Measurements from ENCODE around the gene CLPX. TPM values are rescaled to one million over a fixed set of nuclear protein-coding genes. Genes with fewer than 3 reads are reported as not detected.
"Not testable (repeated sequence)": the region's sequence is repeated elsewhere in the genome, so short reads cannot be mapped to it uniquely, and the experiment has no call there.

The CLPX gene
- total and polyA plus RNA-seq, 9 of the 15 experiments (the other 6 are each of a cell fraction or from before 2014, with no cell fraction given): 11.2 to 83.3 (median 51.3) TPM

DNA sequence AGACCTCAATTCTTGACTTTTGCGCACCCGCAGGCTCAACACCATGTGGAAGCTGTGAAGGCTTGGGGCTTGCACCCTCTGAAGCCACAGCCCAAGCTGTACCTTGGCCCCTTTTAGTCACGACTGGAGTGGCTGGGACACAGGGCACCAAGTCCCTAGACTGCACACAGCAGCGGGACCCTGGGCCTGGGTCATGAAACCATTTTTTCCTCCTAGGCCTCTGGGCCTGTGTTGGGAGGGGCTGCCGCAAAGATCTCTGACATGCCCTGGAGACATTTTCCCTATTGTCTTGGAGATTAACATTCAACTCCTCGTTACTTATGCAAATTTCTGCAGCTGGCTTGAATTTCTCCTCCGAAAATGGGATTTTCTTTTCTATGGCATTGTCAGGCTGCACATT is 48.1 kb downstream of the CLPX start:
- H3K9me1 ChIP-seq (ENCODE audit: control insufficient read depth, insufficient read depth, low read length); ATAC-seq; H2AFZ ChIP-seq (ENCODE audit: low read depth, low read length); CTCF ChIA-PET (ENCODE audit: low intra/inter-chr PET ratio); H3K27me3 ChIP-seq (ENCODE audit: control insufficient read depth in 2 of 2, insufficient read depth in 2 of 2, low read length in 2 of 2); FAIRE-seq; BruUV-seq (replicated peaks); DNase-seq (ENCODE audit: extremely low read depth in 1 of 4, low spot score in 3 of 4); intact Hi-C loops (cut with micrococcal nuclease); H3K36me3 ChIP-seq (ENCODE audit: control insufficient read depth, insufficient read depth, low read length); H3K9me3 ChIP-seq (replicated peaks; ENCODE audit: control insufficient read depth, insufficient read depth, low read depth, low read length); in situ Hi-C loops (cut with MboI); POLR2A ChIA-PET; H3K9ac ChIP-seq (ENCODE audit: insufficient read depth in 1 of 2, low read depth in 2 of 2, low read length in 2 of 2); H4K20me1 ChIP-seq (replicated peaks; ENCODE audit: control insufficient read depth, insufficient read depth, low read length); H3K4me3 ChIP-seq; H3K4me2 ChIP-seq (ENCODE audit: insufficient read depth, low read length); H3K27ac ChIP-seq (ENCODE audit: extremely low read depth, low read depth, low read length): not testable (repeated sequence)
- Histone ChIP-seq H3K79me2 (ENCODE audit: control insufficient read depth, insufficient read depth, low read length) (peaks cover 23% of the 10 kb centered on the region), H3K4me1 (replicated peaks in 1 of 2; ENCODE audit: control insufficient read depth in 2 of 2, insufficient read depth in 2 of 2, low read length in 2 of 2) (peaks cover 3 to 17% of the 10 kb centered on the region in 2 experiments; a peak in 2 of 5 replicates)
- WGBS (ENCODE audit: insufficient coverage, low coverage, missing lambda C conversion rate): 44% methylated on average over 7 of the region's 7 CpGs
- TF ChIP-seq CBX3 (IDR thresholded peaks at IDR 0.05; ENCODE audit: borderline replicate concordance in 1 of 2, low read length in 2 of 2) (peak in 1 of 2 experiments; percentile 81; a peak in 2 of 3 replicates), CBX5 (IDR thresholded peaks at IDR 0.05; ENCODE audit: borderline replicate concordance, low read depth) (0 out of 2 replicates have a peak, but pooled peaks have one; percentile 74), CEBPZ (IDR thresholded peaks at IDR 0.05; ENCODE audit: borderline replicate concordance, low read depth, low read length) (0 out of 2 replicates have a peak, but pooled peaks have one; percentile 52), ZFP36 (IDR thresholded peaks at IDR 0.05; ENCODE audit: low read depth, low read length, partially characterized antibody) (peak; percentile 87)

Data from K562 (cell line).